NCI-H82 treated with DMSO at 0.1 percent for 48 hours (cell line): ENCODE measurements around the gene RBBP7.

Experiments
- DNase-seq: peaks from one replicate; lab custom pipeline; 2025; ENCODE audit not compliant: unreplicated experiment; lab: John Stamatoyannopoulos, UW

The RBBP7 gene

GRCh38 chrX:16870095-16870861, at the start of gene RBBP7:
TSS of gene RBBP7 (minus strand) at chrX:16870362. CDS start at chrX:16870053, 309 bp downstream.
- DNase-seq: peak; percentile 78

DNA sequence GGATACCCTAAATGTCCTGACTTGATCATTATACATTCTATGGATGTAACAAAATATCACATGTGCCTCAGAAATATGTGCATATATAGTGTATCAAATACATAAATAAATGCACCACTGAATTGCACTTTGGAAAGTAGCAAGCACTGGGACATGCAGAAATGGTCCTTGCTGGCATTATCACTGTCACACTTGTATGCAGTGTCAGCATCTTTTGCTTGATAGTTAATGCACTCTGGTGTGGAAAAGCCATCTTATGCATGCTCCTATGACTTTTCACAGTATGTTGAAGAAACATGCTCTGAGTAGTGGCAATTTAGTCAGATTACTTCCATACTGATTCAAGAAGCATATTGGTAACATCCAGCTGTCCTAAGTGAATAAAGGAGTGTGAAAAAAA, 48.8 kb upstream of the RBBP7 start:
- no peak for DNase-seq

DNA sequence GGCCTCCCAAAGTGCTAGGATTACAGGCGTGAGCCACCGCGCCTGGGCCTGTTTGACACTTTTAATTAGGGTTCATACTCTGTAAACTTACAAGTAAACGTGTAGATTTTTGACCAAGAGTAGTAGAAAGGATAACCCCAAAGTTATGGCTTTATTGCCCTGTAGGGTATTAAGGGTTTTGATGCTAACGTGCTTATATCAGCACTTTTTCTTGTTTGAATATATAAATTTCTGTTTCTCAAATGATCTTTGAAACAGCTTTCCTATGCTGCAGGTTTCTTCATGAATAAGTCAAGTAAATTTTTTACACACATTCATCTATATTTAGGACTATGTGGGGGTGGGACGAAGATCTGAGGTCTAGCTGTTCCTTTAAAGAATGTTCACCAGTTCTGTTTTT, 47.0 kb upstream of the RBBP7 start:
- no peak for DNase-seq

DNA sequence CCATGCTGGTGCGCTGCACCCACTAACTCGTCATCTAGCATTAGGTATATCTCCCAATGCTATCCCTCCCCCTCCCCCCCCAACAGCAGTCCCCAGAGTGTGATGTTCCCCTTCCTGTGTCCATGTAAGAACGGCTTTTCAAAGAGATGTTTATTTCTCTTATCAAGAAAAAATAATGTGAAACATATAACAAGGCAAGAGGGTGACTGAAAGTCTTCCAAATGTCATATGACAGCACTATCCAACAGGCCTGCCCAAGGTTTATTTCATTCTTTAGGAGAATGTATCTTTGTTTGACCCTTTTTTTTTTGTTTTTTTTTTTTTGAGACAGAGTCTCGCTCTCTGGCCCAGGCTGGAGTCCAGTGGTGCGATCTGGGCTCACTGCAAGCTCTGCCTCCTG, 46.4 kb upstream of the RBBP7 start:
- DNase-seq: no peak

DNA sequence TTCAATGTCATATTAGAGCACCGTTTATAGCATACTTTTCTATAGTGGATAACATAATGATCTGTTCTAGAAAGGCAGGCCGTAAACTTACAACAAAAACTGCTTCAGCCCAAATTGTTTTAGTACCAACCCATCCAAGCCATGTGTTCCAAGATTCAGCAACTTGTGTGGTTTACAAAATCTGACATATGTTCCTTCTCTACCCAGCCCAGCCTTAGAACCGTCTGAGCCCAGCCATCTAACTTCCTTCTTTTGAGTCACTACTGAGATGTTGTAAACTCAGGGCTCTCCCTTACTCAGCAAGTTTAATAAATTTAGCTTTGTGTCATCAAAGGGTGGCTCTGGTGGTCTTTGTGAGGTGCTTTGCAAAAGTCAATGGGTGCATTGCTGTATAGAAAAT, 43.9 kb upstream of the RBBP7 start:
- no peak for DNase-seq

- DNase-seq: no peak
These were observed 40.2 kb upstream of the RBBP7 start for GRCh38 chrX:16910376-16910775.

DNA sequence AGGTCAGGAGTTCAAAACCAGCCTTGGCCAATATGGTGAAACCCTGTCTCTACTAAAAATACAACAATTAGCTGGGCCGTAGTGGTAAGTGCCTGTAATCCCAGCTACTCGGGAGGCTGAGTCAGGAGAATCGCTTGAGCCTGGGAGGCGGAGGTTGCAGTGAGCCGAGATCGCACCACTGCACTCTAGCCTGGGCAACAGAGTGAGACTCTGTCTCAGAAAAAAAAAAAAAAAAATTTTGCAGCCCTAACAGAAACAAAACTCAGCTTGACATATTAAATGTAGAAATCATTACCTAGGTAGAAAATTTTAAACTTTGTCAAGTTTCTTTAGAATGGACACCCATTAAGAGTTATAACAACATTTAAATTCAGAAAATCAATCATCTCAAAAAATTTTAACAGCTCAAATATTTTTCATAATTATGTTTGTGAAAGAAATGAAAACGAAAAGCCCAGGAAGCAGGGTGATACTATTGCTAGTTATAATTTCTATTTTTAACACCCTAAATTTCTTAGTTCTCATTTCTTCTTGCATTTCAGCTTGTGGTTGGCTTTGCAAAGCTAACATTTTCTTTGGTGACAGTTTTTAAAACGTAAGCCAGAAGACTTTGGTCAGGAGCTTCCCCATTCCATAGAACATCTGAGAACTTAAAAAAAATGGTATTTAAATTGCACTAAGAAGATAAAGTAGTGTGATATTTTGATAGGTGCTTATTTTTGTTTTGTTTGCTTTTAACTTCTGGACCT, 33.3 kb upstream of the RBBP7 start:
- no peak for DNase-seq

- no peak for DNase-seq
These were observed 27.3 kb upstream of the RBBP7 start for GRCh38 chrX:16897445-16897844.

GRCh38 chrX:16892504-16893362, 22.6 kb upstream of the RBBP7 start:
- DNase-seq: peak; percentile 68

GRCh38 chrX:16885628-16886027, 15.5 kb upstream of the RBBP7 start:
- DNase-seq: no peak

DNA sequence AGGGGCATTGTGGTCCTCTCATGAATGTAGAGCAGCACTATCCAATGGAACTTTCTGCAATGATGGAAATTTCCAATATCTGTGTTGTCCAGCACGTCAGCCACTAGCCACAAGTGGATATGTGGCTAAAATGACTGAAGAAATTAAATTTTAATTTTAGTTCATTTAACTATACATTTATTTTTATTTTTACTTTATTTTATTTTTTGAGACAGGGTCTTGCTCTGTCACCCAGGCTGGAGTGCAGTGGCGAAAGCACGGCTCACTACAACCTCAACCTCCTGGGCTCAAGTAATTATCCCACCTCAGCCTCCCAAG, 13.3 kb upstream of the RBBP7 start:
- no peak for DNase-seq

GRCh38 chrX:16882702-16883486, 12.7 kb upstream of the RBBP7 start:
- DNase-seq: peak; percentile 75

- DNase-seq: no peak
These were observed 12.0 kb upstream of the RBBP7 start for GRCh38 chrX:16882169-16882568.

DNA sequence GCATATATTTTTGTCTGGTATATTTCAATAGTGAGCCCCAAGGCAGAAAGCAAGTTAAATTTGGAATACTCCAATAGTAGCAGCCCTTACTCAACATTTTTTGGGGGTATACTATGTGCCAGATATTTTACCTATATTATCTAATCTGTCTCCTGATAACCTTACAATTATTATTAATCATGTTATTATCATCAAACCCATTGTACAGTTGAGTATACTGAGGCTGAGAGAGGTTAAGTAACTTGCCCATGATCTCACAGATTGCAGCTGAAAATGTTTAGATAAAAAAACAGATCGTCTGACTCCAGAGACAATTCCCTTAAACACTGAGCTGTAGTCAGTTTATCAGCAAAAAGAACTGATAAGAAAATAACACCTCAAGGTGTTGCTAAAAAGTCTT, 6.5 kb upstream of the RBBP7 start:
- DNase-seq: no peak

- no peak for DNase-seq
These were observed 4.4 kb upstream of the RBBP7 start for GRCh38 chrX:16874458-16875095.

GRCh38 chrX:16873106-16873505, 2.9 kb upstream of the RBBP7 start:
- no peak for DNase-seq

DNA sequence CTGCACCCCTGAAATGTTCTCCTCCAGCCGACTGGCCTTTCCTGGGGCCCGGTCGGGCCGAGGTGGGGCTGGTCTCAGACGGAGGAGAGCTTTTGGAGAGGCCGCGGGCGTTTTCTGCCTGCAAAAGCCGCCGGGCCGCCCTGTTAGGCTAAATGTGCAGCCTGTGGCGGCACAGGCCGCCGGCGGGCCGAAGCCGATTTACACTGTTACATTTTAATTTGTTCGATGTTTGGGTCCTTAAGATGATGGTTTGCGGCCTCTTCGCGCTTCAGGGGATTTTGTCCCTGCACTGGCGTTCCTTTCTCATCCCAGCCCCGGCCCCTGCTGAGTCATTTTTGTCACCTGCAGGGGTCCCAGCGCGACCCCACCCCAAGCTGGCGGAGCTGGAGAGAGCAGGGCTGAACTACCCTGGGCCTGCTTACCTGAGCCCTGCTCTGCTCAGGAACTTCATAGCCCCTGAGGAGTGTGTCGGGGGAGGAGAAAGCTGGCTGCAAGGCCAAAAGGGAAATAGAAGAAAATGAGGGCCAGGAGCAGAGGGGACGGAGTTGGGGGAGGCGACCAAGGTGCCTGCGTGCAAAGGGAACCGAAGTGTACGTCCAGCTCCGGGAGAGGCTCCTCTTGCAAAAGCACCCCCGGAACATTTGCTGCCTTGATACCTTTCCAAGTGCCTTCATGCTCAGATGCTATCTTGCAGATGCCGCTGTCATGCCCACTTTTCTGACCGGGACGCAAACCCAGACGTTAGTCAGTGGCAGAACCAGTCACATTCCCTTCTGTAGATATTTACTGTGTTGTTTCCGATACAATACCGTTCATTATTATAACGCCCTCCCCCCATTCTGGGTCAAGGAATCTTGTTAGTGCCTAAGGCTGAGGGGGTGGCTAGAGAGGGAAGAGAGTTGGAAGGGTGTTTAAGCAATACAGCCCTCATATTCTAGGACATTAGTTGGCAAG, 977 bp upstream of the RBBP7 start:
- DNase-seq: peak; percentile 17

GRCh38 chrX:16869393-16870094, 618 bp downstream of the RBBP7 start:
- no peak for DNase-seq

GRCh38 chrX:16868920-16869319, 1.2 kb downstream of the RBBP7 start:
- DNase-seq: no peak
